ENCODE results near the gene XRCC1.

Gene XRCC1

GRCh38 chr19:43560687-43561086 is 14.6 kb downstream of the XRCC1 start:
- H3K36me3 ChIP-seq (ENCODE audit: control insufficient read depth, insufficient read depth, low read length), result peaks cover 8% of the 10 kb centered on the region
- TF ChIP-seq, protein P1, sequence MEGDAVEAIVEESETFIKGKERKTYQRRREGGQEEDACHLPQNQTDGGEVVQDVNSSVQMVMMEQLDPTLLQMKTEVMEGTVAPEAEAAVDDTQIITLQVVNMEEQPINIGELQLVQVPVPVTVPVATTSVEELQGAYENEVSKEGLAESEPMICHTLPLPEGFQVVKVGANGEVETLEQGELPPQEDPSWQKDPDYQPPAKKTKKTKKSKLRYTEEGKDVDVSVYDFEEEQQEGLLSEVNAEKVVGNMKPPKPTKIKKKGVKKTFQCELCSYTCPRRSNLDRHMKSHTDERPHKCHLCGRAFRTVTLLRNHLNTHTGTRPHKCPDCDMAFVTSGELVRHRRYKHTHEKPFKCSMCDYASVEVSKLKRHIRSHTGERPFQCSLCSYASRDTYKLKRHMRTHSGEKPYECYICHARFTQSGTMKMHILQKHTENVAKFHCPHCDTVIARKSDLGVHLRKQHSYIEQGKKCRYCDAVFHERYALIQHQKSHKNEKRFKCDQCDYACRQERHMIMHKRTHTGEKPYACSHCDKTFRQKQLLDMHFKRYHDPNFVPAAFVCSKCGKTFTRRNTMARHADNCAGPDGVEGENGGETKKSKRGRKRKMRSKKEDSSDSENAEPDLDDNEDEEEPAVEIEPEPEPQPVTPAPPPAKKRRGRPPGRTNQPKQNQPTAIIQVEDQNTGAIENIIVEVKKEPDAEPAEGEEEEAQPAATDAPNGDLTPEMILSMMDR (IDR thresholded peaks at IDR 0.05; ENCODE audit: insufficient read depth, low read length, poor library complexity, severe bottlenecking), result no peak

GRCh38 chr19:43555185-43555770 is 20.0 kb downstream of the XRCC1 start:
- Histone ChIP-seq H3K4me3 (replicated peaks; ENCODE audit: low read depth, low read length) (no peak overlapping the region), H3K27me3 (replicated peaks; ENCODE audit: control insufficient read depth, insufficient read depth, low read length) (no peaks in the 10 kb centered on the region), H3K36me3 (ENCODE audit: control insufficient read depth, insufficient read depth, low read length) (peaks cover 29% of the 10 kb centered on the region)
- no peak for DNase-seq (ENCODE audit: extremely low read depth, insufficient read length)
- TF ChIP-seq, protein P1 (IDR thresholded peaks at IDR 0.05; ENCODE audit: insufficient read depth, low read length, poor library complexity, severe bottlenecking), result peak; percentile 95

More at GRCh38 chr19:43560687-43561086, 14.6 kb downstream of the XRCC1 start:
- H3K27me3 ChIP-seq (replicated peaks; ENCODE audit: control insufficient read depth, insufficient read depth, low read length), result no peaks in the 10 kb centered on the region
- H3K4me3 ChIP-seq (replicated peaks; ENCODE audit: low read depth, low read length), result no peak overlapping the region
- no peak for DNase-seq (ENCODE audit: extremely low read depth, insufficient read length)

GRCh38 chr19:43554317-43554895 is 20.9 kb downstream of the XRCC1 start:
- Histone ChIP-seq H3K27me3 (replicated peaks; ENCODE audit: control insufficient read depth, insufficient read depth, low read length) (no peaks in the 10 kb centered on the region), H3K36me3 (ENCODE audit: control insufficient read depth, insufficient read depth, low read length) (peaks cover 31% of the 10 kb centered on the region), H3K4me3 (replicated peaks; ENCODE audit: low read depth, low read length) (no peak overlapping the region)
- DNase-seq (ENCODE audit: extremely low read depth, insufficient read length), result no peak
- TF ChIP-seq, protein P1 (IDR thresholded peaks at IDR 0.05; ENCODE audit: insufficient read depth, low read length, poor library complexity, severe bottlenecking), result no peak

GRCh38 chr19:43553656-43554055 is 21.7 kb downstream of the XRCC1 start:
- Histone ChIP-seq H3K4me3 (replicated peaks; ENCODE audit: low read depth, low read length) (no peak overlapping the region), H3K27me3 (replicated peaks; ENCODE audit: control insufficient read depth, insufficient read depth, low read length) (no peaks in the 10 kb centered on the region), H3K36me3 (ENCODE audit: control insufficient read depth, insufficient read depth, low read length) (peaks cover 31% of the 10 kb centered on the region)
- TF ChIP-seq, protein P1 (IDR thresholded peaks at IDR 0.05; ENCODE audit: insufficient read depth, low read length, poor library complexity, severe bottlenecking), result no peak
- no peak for DNase-seq (ENCODE audit: extremely low read depth, insufficient read length)

DNA sequence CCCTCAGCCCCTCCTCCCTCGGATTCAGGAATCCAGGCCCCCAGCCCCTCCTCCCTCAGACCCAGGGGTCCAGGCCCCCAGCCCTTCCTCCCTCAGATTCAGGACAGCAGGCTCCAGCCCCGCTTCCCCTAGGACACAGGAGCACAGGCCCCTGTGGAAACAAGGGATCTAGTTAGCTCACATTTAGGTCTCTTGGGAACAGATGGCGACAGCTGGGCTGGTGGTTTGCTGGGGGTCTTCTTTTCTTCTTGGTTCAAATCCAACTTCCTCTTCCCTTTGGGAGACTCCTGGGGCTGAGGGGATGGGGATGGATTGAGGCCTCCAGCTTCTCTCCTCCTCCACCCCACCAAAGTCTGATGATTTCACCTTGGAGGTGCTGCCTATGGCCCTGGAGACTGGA is 22.7 kb downstream of the XRCC1 start:
- Histone ChIP-seq H3K27me3 (replicated peaks; ENCODE audit: control insufficient read depth, insufficient read depth, low read length) (no peaks in the 10 kb centered on the region), H3K36me3 (ENCODE audit: control insufficient read depth, insufficient read depth, low read length) (peaks cover 31% of the 10 kb centered on the region), H3K4me3 (replicated peaks; ENCODE audit: low read depth, low read length) (no peak overlapping the region)
- TF ChIP-seq, protein P1 (IDR thresholded peaks at IDR 0.05; ENCODE audit: insufficient read depth, low read length, poor library complexity, severe bottlenecking), result no peak
- DNase-seq (ENCODE audit: extremely low read depth, insufficient read length), result no peak

- no peaks in the 10 kb centered on the region for H3K27me3 ChIP-seq (replicated peaks; ENCODE audit: control insufficient read depth, insufficient read depth, low read length)
- H3K36me3 ChIP-seq (ENCODE audit: control insufficient read depth, insufficient read depth, low read length), result peaks cover 31% of the 10 kb centered on the region
- H3K4me3 ChIP-seq (replicated peaks; ENCODE audit: low read depth, low read length), result no peak overlapping the region
- no peak for DNase-seq (ENCODE audit: extremely low read depth, insufficient read length)
- TF ChIP-seq, protein P1 (IDR thresholded peaks at IDR 0.05; ENCODE audit: insufficient read depth, low read length, poor library complexity, severe bottlenecking), result no peak
These were observed 23.2 kb downstream of the XRCC1 start for GRCh38 chr19:43552198-43552450.
